ENCODE data around the gene FERMT3. TPM values are rescaled to one million over a fixed set of nuclear protein-coding genes. Genes with fewer than 3 reads are reported as not detected.

The FERMT3 gene
- total RNA-seq, result 4.1 and 21.1 TPM in 2 replicates

DNA sequence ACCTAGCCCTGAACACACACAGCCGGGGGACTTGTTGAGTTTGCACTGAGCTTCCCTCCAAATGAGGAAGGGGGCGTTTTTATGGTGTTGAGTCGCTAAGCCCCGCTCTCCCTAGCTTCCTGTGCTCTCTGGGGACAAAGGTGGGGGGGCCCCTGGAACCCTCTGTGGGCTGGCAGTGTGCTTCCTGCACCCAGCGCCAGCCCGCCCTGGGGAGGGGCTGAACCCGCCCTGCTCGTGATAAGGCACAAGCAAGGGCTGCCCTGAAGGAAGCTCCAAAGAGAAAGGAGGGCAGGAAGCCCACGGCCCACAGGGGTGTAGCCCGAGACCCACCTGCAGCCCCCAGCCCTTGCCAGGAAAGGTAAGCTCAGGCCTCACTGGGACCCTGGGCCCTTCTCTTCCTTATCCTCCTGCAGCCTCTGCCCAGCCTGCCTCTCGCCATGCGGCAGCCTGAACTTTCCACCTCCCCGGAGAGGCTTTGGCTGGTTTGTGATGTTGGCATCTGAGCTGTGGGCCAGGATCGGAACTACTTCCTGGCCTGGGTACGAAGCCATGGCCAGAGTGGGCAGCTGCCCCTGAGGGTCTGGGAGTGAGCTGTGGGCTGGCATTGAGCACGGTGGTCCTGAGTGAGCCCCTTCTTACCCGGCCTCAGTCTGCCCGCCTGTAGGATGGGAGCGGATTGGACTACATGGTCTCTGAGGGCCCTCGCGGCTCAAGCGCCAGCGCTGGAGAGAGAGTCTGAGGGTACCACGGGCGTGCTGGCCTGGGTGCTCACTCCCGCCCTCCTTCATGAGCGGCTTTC is at the start of gene FERMT3:
TSS of gene FERMT3 (plus strand) at position 265 of the 799 bp plus-strand sequence. CDS start 644 bp downstream, outside the sequence.

DNA sequence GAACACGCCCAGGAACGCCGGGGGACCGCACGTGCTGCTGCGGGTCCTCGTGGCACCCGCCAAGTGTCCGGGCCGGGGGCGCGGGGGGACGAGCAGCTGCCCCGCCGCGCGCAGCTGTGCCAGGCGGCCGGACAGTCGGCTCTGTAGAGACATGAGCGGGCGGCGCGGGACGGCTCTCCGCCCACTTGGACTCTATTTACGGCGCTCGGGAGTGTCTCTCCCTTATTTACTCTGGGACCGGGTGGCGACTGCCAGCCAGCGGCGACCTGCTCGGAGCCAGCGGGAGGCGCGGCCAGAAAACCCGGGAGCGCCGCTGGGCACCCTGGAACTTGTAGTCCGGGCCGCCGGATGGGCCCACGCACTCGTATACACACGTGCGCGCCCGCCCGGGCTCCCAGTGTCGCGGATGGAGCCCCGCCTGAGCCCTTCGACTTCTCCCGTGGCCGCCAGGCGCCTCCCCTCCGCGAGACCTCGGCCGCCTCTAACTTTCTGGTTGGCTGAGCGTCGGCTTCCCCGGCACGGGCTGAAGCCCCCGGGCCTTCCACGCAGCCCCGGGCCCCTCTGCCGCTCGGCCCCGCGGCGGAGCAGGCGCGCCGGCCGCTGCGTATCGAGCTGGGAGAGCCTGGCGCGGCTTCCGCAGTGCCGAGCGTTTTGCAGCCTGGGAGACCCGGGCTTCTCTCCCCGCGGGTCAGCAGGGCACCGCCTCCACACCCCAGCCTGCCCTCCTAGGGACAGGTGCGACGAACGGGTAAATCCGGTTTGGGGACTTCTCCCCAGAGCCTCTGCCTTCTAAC is 40.5 kb upstream of the FERMT3 start, which contains the start of gene MACROD1:
TSS of gene MACROD1 (minus strand) at position 272 of the 794 bp plus-strand sequence. CDS start at position 153, 119 bp downstream.

DNA sequence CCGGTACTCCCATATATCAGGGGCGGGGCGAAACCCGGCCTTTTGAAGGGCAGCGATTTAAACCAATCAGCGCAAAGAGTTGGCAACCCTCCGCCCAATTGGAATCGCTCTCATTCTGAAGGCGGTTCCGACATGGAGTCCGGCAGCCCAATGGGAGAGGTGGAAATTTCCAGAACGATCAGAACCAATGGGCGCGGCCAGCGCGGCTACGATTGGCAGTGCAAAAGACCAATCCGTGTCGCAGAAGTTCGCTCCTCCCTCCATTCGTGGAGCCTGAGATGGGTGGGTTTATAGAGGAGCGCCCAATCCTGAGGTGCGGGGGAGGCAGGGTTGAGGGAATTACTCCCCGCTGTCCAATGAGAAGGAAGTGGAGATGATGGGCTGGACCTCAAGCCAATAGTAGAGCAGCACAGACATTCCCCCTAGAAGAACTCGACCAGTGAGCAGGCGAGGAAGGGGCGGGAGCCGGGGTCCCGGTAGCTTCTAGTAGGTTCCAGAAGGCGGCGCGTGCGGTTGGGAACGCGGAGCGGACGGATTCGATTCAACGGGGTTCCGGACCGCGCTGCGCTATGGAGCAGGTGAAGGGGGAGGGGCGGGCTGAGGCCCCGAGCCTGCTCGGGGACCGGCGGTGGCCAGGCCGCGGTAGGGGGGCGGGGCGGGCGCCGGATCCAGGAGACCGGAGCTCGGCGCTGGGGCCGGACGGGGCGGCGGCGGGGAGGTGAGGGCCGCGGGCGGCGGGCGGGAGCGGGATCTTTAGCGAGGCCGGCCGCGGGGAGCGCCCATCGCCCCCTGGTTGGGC is 20.6 kb upstream of the FERMT3 start, which contains the start of gene STIP1:
TSS of gene STIP1 (plus strand) at position 479 of the 799 bp plus-strand sequence. CDS start at position 570, 91 bp downstream.

DNA sequence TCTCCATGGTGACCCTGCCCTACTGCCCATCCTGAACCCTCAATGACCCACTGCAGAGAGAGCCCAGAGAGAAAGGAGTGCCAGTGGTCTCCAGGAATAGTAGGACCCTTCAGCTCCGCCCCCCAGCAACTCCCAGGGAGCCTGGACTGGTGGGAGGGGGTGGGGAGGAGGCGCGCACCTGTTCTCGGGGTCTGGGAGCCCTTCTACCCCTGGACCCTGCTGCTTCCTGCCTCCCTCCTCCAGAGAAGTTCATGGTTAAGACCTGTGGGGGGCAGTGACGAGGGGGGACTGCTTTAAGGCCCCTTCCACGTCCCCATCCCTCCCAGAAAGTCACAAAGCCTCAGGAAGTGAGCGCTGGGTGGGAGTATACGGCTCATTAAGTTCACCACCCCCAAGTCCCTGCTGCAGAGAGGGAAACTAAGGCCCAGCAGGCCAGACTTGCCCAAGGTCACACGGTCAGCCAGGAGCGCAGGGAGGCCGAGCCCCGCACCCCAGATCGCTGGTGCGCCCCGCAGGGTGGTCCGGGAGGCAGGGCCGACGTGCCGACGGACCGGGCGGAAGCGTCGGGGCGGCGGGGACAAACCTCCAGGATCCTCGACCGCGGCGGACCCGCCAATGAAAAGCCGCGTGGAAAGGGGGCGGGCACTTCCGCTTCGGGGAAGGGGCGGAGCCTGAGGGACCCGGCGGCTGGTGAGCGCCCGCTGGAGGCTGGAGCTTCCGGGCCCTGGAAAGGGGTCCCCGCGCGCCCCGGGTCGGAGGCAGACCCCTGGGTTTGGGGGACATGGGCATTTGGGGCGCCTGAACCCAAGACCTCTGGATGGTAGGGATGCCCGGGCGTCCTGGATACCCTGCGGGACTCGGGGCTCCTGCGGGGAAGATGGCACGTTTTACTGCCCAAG is 19.3 kb downstream of the FERMT3 start, which contains the start of the genes NUDT22 and TRPT1:
TSS of gene NUDT22 (plus strand) at position 667 of the 899 bp plus-strand sequence. CDS start 379 bp downstream, outside the sequence.
TSS of gene TRPT1 (minus strand) at position 579 of the 899 bp plus-strand sequence. CDS start at position 253, 326 bp downstream.

DNA sequence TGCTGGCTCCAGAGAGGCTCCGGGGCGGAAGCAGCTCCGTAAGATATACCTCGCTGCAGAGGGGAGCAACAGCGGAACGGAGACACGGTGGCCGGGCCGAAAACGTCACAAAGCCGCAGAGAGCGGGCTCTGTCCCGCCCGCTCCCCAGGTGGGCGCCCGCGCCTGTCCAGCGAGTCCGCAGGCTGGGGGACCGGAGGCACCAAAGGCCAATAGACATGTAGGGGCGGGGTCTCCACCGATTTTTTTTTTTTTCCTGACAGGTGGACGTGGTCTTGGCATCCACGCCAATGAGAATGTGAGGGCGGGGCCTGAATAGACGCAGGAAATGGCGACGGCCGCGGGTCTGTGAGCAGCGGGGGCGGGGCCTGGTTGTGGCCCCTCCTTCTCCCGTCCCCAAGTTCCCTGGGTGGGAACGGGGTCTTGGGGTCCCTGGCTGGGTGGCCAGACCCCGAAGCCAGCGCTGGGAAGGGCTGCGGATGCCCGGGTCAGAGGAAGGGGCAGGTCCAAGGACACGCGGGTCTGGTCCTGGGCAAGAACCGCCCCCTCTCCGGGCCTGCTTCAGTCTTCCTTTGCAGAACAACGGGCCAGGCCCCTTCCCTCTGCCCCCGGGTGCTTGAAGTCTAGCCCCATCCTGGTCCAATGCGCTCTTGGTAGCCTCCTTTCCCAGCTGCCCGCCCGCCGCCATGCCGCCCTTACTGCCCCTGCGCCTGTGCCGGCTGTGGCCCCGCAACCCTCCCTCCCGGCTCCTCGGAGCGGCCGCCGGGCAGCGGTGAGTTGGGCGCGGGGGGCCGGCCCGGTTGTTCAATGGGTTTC is 23.9 kb downstream of the FERMT3 start, which contains the start of gene DNAJC4:
TSS of gene DNAJC4 (plus strand) at position 378 of the 814 bp plus-strand sequence. CDS start at position 685, 307 bp downstream.

DNA sequence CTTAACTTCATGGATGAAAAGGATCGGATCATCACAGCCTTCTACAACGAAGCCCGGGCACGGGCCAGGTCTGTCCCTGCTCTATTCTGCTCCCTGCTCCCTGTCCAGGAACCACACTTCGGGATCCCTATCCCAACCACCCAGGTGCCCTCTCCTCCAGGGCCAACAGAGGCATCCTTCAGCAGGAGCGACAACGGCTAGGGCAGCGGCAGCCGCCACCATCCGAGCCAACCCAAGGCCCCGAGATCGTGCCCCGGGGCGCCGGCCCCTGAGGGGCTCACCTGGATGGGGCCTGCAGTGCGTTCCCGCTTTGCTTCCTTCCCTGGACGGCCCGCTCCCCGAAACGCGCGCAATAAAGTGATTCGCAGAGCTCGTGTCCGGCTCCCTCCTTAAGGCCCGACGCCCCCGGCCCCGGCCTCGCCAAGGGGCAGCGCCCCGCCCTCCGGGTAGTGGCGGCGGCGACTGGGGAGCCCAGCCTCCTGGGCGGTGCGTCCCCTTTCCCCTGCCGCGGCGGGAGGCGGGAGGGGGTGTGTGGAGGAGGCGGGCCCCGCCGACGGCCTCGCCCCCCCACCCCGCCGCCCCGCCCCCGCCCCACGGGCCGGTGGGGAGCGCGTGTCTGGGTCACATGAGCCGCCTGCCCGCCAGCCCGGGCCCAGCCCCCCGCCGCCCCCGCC is 27.5 kb downstream of the FERMT3 start, which contains the start of gene VEGFB:
TSS of gene VEGFB (plus strand) at position 672 of the 674 bp plus-strand sequence. CDS start 250 bp downstream, outside the sequence.

DNA sequence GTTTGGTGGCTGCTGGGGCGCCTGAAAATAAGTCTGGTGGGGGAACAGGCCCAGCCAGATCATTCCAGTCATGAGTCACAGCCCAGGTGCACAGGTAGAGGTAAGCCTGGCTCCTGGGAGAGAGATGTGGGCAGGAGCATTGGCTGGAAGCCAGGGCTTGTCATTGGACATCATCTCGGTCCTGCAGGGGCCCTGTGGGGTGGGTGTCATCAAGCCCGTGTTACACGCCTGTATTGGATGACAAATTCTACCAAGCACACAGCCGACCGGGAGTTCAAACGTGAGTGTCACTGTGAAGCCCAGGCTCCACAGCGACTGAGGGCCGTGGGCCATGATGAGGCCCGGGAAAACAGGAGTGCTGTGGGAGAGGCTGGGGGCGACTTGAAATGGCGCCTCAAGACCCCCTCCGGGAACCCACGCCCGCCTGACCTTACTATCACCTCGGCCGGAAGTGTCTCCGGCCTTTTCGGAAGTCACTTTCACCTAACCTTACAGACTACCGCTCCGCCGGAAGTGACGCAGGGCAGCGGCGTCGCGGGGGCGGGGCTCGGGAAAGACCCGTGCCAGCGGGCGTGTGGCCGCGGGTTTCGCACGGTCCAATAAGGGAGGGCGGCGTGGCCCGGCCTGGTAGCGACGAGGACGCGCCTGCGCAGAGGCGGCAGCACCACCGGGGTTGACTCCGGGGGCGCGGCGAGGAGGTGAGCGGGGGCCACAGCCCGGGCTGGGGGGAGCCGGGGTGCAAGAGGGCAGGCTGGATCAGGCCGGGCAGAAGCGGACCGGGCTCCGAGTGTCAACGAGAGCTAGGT is 34.1 kb downstream of the FERMT3 start, which contains the start of gene FKBP2:
TSS of gene FKBP2 (plus strand) at position 661 of the 806 bp plus-strand sequence. CDS start 1,293 bp downstream, outside the sequence.

DNA sequence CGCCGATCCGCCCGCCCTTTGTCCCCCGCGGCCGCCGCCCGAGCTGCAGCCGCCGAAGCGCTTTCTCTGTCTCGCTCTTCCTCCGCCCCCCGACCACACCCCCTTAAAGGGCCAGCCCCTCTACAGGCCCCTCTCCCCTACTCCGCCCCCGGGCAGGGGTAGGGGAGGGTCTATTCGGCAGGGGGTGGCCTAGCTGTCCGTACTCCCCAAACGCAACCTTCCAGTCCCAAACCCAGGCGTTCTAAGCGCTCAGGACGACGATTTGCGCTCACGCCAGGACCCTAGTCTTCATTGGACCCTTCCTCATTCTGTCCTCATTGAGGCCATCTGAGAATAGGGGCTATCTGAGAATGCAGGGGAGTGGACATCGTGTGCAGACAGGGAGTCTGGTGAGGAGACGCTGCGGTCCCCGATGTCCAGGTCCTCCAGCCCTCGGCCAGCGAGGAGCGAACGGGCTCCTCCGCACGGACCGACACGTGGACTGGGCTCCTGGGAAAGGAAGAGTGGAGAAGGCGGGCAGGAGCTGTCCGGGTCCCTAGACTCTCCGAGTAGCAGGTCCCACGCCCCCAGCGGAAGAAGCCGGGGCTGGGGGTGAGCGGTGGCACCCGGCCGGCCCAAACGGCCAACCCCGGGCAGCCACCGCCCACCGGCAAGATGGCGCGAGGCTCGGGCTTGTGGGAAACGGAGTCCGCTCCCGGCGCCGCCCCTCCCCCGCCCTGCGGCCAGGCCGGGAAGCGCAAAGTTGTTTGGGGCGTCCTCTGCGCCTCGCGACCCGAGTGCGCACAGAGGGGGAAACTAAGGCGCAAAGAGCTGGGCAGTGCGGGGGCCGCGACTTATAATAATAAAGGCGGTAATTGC is 40.6 kb downstream of the FERMT3 start, which contains the start of gene PPP1R14B:
TSS of gene PPP1R14B (minus strand) at position 73 of the 858 bp plus-strand sequence. CDS start 270 bp downstream, outside the sequence.

DNA sequence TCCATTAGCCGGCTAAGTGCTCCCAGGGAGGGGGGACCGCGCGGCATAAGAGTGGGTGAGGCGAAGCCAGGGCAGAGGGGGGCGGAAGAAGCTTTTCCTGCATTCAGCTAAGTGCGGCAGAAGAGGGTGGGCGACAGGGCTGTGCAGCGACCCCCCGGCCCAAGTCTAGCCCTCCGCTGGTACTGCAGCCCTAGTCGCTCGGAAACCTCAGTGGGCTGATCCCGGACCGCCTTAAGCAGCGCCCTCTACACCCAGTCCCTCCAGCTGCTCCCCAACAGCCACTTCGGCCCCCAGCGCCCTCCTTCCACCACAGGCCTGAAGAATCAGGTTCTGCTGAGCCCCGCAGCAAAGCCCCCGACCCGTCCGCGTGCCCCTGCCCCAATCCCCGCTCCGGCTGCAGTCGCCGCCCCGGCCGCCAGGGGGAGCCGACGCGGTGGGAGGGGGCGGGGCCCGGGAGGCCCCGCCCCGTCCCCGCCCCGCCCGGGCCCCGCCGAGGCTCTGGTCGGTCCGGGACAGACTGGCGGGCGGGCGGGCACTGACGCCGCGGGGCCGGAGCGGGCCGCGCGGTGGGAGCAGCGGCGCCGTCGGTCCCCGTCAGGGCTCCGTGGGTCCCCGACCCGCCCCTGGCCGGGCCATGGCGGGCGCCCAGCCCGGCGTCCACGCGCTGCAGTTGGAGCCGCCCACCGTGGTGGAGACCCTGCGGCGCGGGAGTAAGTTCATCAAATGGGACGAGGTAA is 44.7 kb downstream of the FERMT3 start, which contains the start of gene PLCB3:
TSS of gene PLCB3 (plus strand) at position 515 of the 737 bp plus-strand sequence. CDS start at position 635, 120 bp downstream.

Other genes with a start within 250 kb of the FERMT3 start
- gene COX8A, start 232.1 kb upstream of the FERMT3 start, total RNA-seq, result 333 and 338 TPM in 2 replicates
- 43.1 and 44.3 TPM in 2 replicates for gene OTUB1, start 220.3 kb upstream of the FERMT3 start, total RNA-seq
- gene FLRT1, start 170.8 kb upstream of the FERMT3 start, total RNA-seq, result 0.03 and 0.07 TPM in 2 replicates
- gene MACROD1, start 40.6 kb upstream of the FERMT3 start, total RNA-seq, result 12.6 and 19.2 TPM in 2 replicates
- gene STIP1, start 20.6 kb upstream of the FERMT3 start, total RNA-seq, result 111 and 134 TPM in 2 replicates
- gene TRPT1, start 19.5 kb downstream of the FERMT3 start, total RNA-seq, result 26.2 and 30.4 TPM in 2 replicates
- gene NUDT22, start 19.6 kb downstream of the FERMT3 start, total RNA-seq, result 46.1 and 50.8 TPM in 2 replicates
- gene DNAJC4, start 23.8 kb downstream of the FERMT3 start, total RNA-seq, result 13.2 and 14.5 TPM in 2 replicates
- 54.3 and 83.2 TPM in 2 replicates for gene VEGFB, start 27.9 kb downstream of the FERMT3 start, total RNA-seq
- 80.7 and 81.8 TPM in 2 replicates for gene FKBP2, start 34.4 kb downstream of the FERMT3 start, total RNA-seq
- gene PPP1R14B, start 40.2 kb downstream of the FERMT3 start, total RNA-seq, result 144 and 186 TPM in 2 replicates
- gene PLCB3, start 44.8 kb downstream of the FERMT3 start, total RNA-seq, result 39.9 and 51.0 TPM in 2 replicates
- 52.2 and 56.6 TPM in 2 replicates for gene BAD, start 77.9 kb downstream of the FERMT3 start, total RNA-seq
- 14.8 and 15.1 TPM in 2 replicates for gene GPR137, start 79.1 kb downstream of the FERMT3 start, total RNA-seq
- 0.13 and 0.20 TPM in 2 replicates for gene KCNK4, start 84.6 kb downstream of the FERMT3 start, total RNA-seq
- gene CATSPERZ, start 93.6 kb downstream of the FERMT3 start, total RNA-seq, result not detected in 2 replicates
- 26.0 and 31.1 TPM in 2 replicates for gene ESRRA, start 98.8 kb downstream of the FERMT3 start, total RNA-seq
- 150 and 180 TPM in 2 replicates for gene TRMT112, start 110.8 kb downstream of the FERMT3 start, total RNA-seq
- gene PRDX5, start 111.4 kb downstream of the FERMT3 start, total RNA-seq, result 148 and 174 TPM in 2 replicates
- gene CCDC88B, start 133.5 kb downstream of the FERMT3 start, total RNA-seq, result 0.85 and 1.2 TPM in 2 replicates
- gene RPS6KA4, start 152.4 kb downstream of the FERMT3 start, total RNA-seq, result 37.9 and 52.5 TPM in 2 replicates

Data from smooth muscle cell of the pulmonary artery (primary cell).